Heart left ventricle (tissue), 13 donors: ENCODE measurements around the gene SH3RF3.

Experiments used
- CTCF ChIP-seq, 12 donors: fragments of 200-600 bp; sonication (generic) in 4 of 12; IDR thresholded peaks; one replicate each; pipeline versions ENCODE4 v1.5.0 to v1.8.0; 2018 to 2022; ENCODE audit warnings: antibody characterized with exemption in 12 of 12, mild to moderate bottlenecking in 5 of 12
- POLR2A ChIP-seq, 2 donors: fragments of 450-650 bp; IDR thresholded peaks; one replicate each; pipeline ENCODE4 v1.6.1; 2017; ENCODE audit warnings: antibody characterized with exemption in 2 of 2, mild to moderate bottlenecking in 2 of 2, moderate library complexity in 2 of 2
- donor health status: ischemic (EF 13 %, LVEDD 7.1; RV severe dilation, severe dysfunction).
- donor health status: DM: no; HTN: yes; CAD: no.
- donor health status: DM: no; HTN: no; CAD: no.
- donor health status: ischemic (EF 25% LVEDD 6.9; RV normal size, moderate dysfunction).
- donor health status: ischemic (EF 25% LVEDD 5.7; RV mildly dilated, moderate dysfunction).
- donor health status: ischemic (EF 35%, LVEDD 5.7; RV mildly dilated, moderate dysfunction).
- donor health status: nonischemic (EF 11% LVEDD 7.7; RV severe dilation, severe dysfunction).
- donor health status: DM: yes; HTN: yes; CAD: no.
- donor health status: PGD.
- donor health status: ischemic (EF 29% LVEDD 5.4; RV normal size, mild dysfunction).
- donor health status: nonischemic (EF 23%, LVEDD 6.1; RV moderate dilation, normal function).

GRCh38 chr2:109233643-109234042 is 104.6 kb downstream of the SH3RF3 start:
- TF ChIP-seq POLR2A (IDR thresholded peaks at IDR 0.05) (no peak), CTCF (IDR thresholded peaks at IDR 0.05) (no peak)
